Stimulated activated CD8-positive, alpha-beta memory T cell treated with anti-CD3 and anti-CD28 coated beads, Interleukin-4, amount 100 ng/mL, for 48 hours (primary cell): ENCODE data around the gene PTGDR2.
A peak's percentile ranks its signal among the peaks of the same experiment; 100 is the strongest.

Source experiments
- DNase-seq: peaks from one replicate; pipeline ENCODE4 v3.0.0-alpha.2; 2020

PTGDR2 gene

DNA sequence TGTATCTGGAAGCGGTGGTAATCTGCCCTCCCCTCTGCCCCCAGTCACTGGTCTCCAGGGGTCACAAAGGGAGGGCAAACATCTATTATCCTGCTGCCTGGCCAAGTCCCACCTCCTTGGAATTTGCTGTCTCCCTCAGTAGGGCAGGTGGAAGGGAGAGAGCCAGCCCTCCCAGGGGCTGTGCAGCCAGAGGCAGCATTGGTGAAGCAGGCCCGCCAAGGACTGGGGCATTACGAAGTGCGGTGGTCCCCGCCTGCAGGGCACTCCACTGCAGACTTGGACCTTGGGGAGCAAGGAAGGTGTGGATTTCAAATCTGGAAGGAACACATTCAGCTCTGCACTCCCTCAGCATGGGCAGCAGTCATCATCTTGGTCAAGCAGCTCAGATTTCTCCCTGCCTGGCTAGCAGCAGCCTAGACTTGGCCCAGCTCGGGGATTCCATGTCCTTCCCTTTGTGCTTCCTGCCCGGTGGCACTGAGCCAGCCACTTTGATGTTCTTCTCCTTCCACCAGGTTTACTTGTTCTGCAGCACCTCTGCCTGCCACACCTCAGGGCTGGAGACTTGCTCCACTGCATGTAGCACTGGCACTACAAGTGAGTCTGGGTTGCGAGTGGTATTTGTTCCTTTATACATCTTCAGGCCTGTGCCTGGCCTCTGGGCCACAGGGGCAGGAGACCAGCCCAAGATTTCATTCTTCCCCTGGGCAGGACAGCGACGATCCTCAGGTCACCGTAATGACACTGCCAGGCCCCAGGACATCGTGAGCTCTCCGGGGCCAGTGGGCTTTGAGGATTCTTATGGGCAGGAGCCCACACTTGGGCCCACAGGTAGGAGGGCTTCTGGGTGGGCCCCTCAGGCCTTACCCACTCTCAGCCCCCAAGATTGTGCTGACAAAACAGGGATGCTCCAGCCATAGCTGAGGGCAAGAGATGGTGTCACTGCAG, 18.9 kb upstream of the PTGDR2 start:
- no peak for DNase-seq

DNA sequence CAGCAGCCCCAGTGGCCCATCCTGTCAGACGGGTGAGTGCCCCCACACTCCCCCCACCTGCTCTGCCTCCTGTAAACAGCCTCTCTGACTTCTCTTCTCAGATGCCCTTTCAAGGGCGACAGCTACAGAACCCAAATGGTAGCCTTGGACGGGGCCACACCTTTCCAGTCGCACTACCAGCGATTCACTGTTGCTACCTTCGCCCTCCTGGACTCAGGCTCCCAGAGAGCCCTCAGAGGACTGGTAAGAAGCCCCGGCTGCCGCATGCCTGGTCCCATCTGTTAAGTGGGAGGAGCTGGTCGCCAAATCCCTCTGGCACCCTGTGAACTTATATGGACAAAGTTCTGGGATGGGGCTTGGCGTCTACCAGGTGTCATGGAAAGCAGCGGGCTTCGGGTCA, 17.8 kb upstream of the PTGDR2 start:
- DNase-seq, result no peak

DNA sequence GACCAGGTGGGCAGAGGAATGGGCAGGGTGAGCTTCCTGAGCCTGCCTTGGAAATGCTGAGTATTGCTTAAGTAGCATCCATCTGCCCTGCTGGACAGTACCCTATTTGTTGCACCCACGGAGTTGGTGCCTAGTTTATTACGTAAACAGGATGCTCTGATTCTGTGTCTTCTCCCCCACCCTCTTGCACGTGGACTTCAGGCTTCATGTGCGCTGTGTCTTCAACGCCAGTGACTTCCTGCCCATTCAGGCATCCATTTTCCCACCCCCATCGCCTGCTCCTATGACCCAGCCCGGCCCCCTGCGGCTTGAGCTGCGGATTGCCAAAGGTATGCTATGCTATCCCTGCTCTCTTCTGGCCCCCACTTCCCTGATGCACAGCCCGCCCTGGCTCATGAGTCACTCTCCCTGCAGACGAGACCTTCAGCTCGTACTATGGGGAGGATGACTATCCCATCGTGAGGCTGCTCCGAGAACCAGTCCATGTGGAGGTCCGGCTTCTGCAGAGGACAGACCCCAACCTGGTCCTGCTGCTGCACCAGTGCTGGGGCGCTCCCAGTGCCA, 17.3 kb upstream of the PTGDR2 start:
- no peak for DNase-seq

DNA sequence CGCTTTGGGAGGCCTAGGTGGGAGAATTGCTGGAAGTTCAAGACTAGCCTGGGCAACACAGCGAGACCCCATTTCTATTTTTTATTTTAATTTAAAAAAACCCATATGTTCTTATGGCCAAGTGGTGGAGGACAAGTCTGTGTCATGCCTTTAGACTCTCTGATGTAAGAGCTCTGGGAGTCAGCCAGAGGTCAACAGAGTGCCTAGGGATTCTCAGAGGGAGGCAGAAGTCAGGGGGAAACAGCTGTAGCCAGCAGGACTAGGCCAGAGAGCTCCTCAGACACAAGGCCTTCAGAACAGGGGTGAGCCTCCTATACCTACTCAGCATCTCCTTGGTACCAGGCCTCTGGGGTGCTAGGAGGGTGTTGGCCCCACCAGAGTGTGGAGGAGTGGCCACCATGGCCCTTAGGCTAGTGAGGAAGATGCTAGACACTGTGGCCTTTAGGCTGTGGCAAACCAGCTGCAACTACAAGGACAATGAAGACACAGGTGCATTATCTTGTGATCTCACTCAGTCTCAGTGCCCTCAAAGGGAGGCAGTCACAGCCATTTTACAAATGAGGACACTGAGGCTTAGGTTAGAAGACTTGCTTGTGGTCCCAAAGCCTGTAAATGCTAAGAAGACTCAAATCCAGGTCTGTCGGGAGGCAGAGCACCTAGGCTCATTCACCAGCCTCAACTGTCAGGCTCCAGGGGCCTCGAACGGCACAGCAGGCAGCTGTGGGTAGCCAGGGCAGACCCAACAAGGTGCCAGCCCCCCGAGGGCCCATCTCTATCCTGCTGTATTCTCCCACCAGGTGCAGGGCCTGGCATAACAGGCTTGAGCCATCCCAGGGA, 16.6 kb upstream of the PTGDR2 start:
- DNase-seq, result peak; percentile 23

DNA sequence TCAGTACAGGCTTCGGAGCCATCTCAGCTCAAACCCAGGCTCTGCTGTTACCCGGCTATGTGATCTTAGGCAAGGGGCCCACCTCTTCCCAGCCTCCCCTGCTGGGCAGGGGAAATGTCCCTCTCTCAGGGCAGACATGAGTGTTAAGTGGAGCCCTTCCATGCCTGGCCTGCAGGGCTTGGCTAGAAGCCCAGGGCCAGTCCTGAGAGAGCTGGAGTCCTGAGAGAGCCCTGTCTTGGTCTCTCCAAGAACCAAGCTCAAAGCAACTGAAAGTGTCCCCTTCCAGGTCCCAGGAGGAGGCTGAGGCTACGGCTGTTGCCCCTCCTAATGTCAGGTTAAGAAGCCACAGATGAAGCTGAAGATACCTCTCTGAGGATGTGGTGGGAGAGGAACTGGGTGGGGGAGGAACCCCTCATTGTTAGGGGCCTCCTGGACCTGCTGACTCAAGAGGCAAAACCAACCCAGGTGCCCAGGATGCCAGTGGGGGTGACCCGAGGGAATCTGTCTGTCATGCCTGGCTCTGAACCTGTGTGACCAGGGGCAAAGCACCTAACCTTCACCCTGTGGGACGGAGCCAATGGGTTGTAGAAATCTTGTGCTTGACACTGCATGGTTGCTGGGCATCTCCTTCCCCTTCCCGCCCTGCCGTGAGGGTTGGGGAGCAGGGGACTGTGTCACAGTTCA, 15.8 kb upstream of the PTGDR2 start:
- no peak for DNase-seq

DNA sequence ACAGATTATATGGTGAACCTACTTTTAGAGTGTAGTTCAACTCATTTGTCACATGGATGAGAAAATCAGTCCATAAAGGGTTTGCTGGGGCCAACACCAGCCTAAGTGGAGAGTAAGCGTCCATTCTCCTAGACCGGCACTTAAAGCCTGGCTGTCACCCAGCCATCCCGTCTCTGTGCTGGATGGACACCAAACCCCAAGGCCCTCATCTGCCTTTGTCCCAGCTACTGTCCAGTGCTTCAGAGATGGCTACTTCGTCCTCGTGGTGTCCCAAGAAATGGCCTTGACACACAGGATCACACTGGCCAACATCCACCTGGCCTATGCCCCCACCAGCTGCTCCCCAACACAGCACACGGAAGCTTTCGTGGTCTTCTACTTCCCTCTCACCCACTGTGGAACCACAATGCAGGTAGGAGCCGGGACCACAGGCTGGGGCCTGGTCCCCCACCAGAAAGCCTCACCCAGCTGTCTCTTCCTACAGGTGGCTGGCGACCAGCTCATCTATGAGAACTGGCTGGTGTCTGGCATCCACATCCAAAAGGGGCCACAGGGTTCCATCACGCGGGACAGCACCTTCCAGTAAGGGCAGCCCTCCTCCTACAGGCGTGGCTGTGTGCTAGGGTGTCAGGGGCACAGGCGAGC, 15.1 kb upstream of the PTGDR2 start:
- no peak for DNase-seq

DNA sequence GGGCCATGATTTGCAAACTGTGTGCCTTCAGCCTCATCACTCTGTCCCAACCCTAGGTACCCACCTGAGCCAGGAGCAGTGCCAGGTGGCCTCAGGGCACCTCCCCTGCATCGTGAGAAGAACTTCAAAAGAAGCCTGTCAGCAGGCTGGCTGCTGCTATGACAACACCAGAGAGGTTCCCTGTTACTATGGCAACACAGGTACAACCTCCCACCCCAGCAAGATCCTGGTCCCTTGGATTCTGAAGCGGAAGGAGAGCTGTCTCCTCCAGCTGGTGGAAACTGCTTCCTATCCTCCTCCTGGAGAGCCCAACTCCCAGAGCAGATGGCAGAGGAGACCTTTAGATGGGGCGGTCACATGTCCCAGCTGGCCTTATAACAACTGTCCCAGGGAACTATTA, 14.5 kb upstream of the PTGDR2 start:
- DNase-seq, result no peak

DNA sequence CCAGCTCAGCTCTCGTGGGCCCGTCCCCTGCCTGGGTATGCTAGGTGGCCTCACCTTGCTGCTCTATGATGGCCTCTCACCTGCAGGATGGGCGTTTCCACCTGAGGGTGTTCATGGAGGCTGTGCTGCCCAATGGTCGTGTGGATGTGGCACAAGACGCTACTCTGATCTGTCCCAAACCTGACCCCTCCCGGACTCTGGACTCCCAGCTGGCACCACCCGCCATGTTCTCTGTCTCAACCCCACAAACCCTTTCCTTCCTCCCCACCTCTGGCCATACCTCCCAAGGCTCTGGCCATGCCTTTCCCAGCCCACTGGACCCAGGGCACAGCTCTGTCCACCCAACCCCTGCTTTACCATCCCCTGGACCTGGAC, 13.7 kb upstream of the PTGDR2 start:
- DNase-seq, result peak; percentile 18

DNA sequence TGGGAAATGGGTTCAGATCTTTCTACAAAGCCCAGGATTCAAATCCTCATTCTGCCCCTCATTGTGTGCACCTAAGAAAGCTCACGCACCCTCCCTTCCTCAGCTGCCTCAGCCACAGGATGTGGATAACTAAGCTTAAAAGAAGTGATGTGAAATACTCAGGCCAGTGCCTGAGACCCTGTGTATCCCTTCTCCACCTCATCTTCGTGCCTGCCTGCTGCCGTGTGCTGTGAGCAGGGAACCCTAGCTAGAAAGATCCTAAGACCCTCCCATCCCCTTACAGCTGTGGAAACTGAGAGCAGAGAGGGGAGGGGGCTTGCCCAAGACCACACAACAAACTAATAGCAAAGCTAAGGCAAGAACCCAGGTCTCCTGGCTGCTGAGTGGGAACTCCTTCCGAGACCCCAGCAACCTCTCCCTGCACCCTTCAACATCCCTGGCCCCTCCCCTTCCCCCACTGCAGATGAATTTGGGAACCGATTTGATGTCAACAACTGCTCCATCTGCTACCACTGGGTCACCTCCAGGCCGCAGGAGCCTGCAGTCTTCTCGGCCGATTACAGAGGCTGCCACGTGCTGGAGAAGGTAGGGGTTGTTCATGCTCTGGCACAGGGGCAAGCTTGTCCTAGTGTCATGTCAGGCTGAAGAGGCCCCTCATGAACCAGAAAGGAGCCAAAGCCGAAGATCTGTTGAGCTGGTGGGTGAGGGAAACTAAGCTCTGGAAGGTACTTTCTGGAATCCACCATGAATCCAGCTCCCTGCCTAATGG, 13.1 kb upstream of the PTGDR2 start:
- DNase-seq, result no peak

DNA sequence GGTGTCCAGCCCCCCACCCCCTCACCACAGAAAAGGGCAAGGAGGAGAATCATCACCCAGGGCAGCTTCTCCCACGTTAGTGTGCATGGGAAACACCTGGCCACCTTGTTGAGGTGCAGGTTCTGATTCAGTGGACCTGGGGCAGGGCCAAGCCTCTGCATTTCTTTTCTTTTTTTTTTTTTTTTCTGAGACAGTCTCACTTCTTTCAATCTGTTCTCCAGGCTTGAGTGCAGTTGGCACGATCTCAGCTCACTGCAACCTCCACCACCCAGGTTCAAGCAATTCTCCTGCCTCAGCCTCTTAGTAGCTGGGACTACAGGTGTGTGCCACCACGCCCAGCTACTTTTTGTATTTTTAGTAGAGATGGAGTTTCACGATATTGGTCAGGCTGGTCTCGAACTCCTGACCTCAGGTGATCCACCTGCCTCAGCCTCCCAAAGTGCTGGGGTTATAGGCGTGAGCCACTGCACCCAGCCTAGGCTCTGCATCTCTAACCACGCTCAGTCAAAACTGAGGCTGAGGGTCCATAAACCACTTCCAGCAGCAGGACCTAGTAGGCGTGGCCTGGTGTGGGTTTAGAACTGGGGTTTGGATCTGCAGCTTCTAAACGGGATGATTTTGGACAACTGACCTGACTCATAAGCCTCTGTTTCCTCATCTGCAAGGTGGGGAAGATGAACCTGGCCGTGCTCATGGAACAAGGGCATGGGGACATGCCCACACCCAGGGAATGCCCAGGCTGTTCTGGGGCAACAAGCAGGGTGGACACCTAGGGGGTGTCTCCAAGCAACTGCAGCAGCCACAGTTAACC, 12.3 kb upstream of the PTGDR2 start:
- no peak for DNase-seq

DNA sequence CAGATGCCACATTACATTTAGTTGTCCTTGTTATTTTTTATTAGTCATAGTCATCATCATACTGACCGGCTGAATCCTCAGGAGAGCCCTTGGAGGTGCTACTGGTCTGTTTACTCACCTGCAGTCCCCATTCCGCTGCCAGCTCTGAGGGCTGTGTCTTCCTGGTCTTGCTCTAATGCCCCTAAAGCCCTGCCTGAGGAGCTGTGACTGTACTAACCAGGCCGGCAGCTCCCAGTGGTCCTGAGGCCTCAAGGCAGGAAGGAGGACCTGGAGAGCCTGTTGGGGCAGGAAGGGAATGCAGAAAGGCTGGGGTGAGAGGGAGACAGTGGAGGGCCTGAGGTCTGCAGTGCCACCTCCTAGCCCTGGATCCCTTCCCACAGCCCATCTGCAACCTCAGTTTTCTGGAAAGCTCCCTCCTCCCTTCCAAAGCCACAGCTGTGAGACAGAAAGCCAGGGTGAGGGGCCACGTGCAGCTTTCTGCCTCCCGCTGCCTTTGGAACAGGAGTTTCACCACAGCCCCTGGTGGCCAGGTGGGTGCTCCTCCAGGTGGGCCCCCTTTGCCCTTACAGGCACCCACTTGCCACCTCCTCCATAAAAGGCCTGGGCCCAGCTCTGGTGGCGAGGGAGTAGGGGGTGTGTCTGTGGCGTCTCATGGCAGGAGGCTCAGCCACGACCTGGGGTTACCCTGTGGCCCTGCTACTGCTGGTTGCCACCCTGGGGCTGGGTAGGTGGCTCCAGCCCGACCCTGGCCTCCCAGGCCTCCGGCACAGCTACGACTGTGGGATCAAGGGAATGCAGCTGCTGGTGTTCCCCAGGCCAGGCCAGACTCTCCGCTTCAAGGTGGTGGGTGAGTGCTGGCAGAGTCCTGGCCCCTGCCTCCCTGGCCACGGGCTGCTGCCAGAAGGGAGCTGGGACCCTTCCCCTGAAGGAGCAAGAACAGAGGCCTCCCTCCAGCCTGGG, 11.4 kb upstream of the PTGDR2 start, which contains the start of gene ZP1:
ZP1 (plus strand) TSS at position 632 of the 960 bp plus-strand sequence; CDS start at position 652, 20 bp downstream.
- DNase-seq, result no peak

DNA sequence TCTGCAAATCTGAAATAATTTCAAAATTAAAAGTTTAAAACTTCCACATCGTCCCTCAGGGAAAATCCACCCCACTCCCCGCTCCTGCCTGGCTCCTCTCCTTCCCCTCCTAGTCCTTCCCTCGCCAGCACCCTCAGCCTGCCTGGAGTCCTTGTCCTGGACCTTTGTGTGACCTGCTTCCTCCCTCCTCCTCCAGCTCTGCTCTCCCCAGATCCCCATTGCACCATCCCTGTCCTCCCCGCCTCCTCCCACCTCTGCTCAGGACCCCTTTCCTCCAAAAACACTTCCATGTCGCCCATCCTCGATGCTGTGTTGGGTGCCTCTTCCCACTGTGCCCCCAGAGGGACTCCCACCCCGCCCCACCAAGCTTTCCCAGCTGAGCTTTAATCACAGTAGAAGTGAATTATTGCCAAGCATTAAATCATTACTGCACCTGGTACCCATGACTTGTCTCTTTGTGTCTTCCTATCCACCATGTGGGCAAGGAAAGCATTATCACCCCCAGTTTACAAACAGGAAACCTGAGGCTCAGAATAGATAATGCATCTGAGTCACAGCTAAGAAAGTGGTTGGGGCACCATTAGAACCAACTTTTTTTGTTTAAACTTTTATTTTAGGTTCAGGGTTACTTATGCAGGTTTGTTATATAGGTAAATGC, 9.2 kb upstream of the PTGDR2 start:
- peak; percentile 22 for DNase-seq

DNA sequence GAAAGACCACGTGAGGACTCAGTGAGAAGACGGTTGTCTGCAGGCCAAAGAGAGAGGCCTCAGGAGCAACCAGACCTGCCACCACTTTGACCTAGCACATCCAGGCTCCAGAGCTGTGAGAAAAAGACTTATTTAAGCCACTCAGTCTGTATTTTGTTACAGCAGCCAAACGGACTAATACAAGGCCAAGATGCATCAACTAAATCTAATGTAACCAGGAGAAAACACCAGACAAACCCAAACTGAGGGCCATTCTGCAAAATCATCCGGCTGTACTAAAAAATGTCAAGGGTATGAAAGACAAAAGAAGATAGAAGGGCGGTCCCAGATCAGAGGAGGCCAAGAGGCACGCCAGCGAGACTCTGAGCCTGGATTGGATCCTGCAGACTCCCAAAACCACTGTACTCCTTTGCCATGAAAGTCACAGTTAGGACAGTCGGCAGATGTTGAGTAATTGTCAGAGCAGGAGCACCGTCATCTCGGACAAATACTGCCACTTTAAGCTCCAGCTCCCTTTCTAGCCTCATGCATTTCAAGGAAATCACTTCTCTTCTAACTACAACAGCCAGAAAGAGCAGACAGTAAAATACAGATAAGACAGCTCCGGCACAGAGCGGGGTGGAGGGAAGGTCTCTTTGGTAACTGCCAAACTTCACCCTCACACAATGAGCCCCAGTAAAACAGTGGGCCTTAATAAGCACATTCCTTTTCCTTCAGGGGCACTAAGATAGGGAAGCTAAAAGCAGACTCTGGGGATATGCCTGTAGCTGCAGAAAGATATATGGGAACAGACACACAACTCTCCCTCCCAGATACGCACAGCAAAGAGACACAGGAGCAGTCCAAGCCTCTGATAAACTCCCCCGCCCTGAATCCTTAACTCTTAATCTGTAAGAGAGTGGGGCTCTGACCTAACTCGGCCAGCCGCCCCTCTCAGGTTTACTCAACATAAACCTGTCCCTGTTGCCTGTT, 8.1 kb upstream of the PTGDR2 start:
- no peak for DNase-seq

DNA sequence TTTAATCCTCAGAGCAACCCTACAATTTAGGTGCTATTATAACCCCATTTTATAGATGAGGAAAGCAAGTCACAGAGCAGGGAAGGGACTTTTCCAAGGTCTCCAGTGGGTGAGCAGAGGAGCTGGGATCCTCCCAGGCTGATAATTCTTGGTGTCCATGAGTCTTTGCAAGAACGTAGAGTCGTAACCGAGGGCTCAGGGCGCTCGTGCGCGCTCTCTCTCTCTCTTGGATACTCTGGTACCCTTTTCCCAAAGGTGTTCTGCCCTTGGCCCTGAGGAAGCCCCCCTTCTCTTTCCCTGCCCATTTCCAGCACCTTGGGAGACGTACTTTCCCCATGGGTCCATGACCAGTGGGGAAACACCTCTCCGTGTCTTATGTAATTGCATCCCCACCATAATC, 6.4 kb upstream of the PTGDR2 start:
- DNase-seq, result no peak

DNA sequence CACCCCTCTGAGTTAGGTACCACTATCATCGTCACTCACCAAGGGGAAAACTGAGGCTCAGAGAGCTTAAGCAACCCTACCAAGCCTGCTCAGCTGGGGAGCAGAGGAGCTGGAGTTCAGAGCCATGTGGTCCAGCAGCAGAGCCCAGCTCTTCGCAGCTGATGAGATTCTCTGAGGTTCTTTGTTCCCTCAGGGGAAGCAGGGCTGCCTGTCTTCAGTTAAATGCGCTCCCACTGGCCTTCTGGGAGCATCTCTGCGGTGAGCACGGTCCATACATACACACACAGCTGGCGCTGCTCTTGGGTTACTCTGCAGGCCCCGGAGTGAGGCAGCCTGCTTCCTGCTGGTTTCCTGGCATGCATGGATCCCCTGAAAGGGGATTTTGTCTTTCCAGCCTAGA, 5.2 kb upstream of the PTGDR2 start:
- no peak for DNase-seq

DNA sequence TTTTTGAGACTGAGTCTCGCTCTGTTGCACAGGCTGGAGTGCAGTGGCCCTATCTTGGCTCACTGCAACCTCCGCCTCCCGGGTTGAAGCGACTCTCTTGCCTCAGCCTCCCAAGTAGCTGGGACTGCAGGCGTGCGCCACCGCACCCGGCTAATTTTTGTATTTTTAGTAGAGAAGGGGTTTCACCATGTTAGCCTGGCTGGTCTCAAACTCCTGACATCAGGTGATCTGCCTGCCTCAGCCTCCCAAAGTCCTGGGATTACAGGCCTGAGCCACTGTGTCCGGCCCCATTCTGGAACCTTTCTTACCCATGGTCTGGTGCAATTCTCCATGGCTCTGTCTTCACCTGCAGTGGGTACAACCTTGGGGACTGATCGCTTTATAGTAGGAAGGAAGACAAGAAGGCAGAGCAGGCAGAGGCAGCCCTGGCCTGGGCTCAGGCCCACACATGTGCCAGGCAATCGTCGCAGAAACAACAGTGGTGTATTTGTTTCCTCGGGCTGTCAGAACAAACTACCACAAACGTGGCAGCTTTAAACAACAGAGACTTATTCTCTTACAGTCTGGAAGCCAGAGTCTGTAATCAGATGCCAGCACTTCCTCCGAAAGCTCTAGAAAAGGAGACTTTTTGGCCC, 4.0 kb upstream of the PTGDR2 start:
- no peak for DNase-seq
